ENCODE data around the gene SIL1. TPM values are rescaled to one million over a fixed set of nuclear protein-coding genes. Genes with fewer than 3 reads are reported as not detected.

SIL1 gene
- total and polyA plus RNA-seq, 9 of the 15 experiments (the other 6 are each of a cell fraction or from before 2014, with no cell fraction given) = 1.3 to 30.5 (median 18.1) TPM

- TF ChIP-seq REST (IDR thresholded peaks at IDR 0.05; ENCODE audit: borderline replicate concordance) (no peak), REST (CRISPR knock-in tag; IDR thresholded peaks at IDR 0.05; ENCODE audit: low read depth) (no peak), POU5F1 (IDR thresholded peaks at IDR 0.05; ENCODE audit: borderline replicate concordance, low read depth, low read length, partially characterized antibody) (no peak), ZNF717 (CRISPR knock-in tag; IDR thresholded peaks at IDR 0.05) (no peak), EP300 (IDR thresholded peaks at IDR 0.05; ENCODE audit: low read length) (0 out of 2 replicates have a peak, but pooled peaks have one; percentile 24), MBD1 (CRISPR knock-in tag; IDR thresholded peaks at IDR 0.05) (no peak), FOXA1 (IDR thresholded peaks at IDR 0.05; ENCODE audit: borderline replicate concordance) (no peak), RBM17 (IDR thresholded peaks at IDR 0.05; ENCODE audit: borderline replicate concordance, low read depth, low read length) (no peak), HIVEP1 (CRISPR knock-in tag; IDR thresholded peaks at IDR 0.05) (no peak), CEBPG (CRISPR knock-in tag; IDR thresholded peaks at IDR 0.05) (peak; percentile 88), CEBPG (tag; conservative IDR thresholded peaks at IDR 0.05 in 1 of 2, IDR thresholded peaks at IDR 0.05 in 1 of 2) (peak; percentile 98), CEBPB (tag; IDR thresholded peaks at IDR 0.05) (peak; percentile 96), SRSF9 (IDR thresholded peaks at IDR 0.05; ENCODE audit: borderline replicate concordance, low read depth, low read length) (no peak), C11orf30 (IDR thresholded peaks at IDR 0.05; ENCODE audit: low read depth) (peak; percentile 77), ZBTB9 (CRISPR knock-in tag; IDR thresholded peaks at IDR 0.05) (no peak), RBM39 (optimal IDR thresholded peaks at IDR 0.05; ENCODE audit: low read depth, low read length) (no peak), NR2C1 (IDR thresholded peaks at IDR 0.05) (no peak), NR2C1 (tag; IDR thresholded peaks at IDR 0.05) (no peak)
These were observed 193.5 kb downstream of the SIL1 start (continued) for GRCh38 chr5:139004374-139005307.
